ENCODE results near the gene SERPINB8. TPM values are rescaled to one million over a fixed set of nuclear protein-coding genes. Genes with fewer than 3 reads are reported as not detected.

SERPINB8 gene
- total RNA-seq, 4 donors from 2014 or later = 49.0 to 100 (median 73.8) TPM

GRCh38 chr18:63951302-63951705 is 18.6 kb upstream of the SERPINB8 start:
- TF ChIP-seq POLR2A (IDR thresholded peaks at IDR 0.05) (no peak), CTCF (IDR thresholded peaks at IDR 0.05) (no peak)
- intact Hi-C loops (cut with DNase I; ENCODE audit: low total_unique reads) = no loop called here
- H3K4me3 ChIP-seq (ENCODE audit: low read depth, poor library complexity, severe bottlenecking) = no peak overlapping the region
- WGBS, 2 donors = 67 to 74% methylated on average over 4 of the region's 4 CpGs
- no peak for DNase-seq (ENCODE audit: low spot score in 2 of 2)

DNA sequence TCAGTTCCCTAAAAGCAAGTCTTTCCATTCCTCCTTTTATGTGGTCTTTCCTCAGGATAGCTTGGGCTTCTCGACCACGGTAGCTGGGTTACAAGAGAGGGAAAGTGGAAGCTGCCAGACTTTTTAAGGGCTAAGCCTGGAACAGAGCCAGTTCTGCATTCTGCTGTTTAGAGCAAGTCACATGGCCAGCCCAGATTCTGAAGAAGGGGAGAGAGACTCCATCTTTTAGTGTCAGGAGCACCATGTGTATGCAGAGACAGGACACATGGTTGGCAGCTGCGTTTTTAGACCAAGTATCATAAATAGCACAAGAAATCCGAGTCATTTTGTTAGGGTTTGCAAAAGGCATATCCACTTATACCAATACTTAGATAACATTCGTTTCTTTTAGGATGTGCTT is 16.1 kb upstream of the SERPINB8 start:
- intact Hi-C loops (cut with DNase I; ENCODE audit: low total_unique reads) = no loop called here
- TF ChIP-seq CTCF (IDR thresholded peaks at IDR 0.05) (no peak), POLR2A (IDR thresholded peaks at IDR 0.05) (no peak)
- H3K4me3 ChIP-seq (ENCODE audit: low read depth, poor library complexity, severe bottlenecking) = no peak overlapping the region
- 69 to 73% methylated on average over 5 of the region's 5 CpGs for WGBS, 2 donors
- no peak for DNase-seq (ENCODE audit: low spot score in 2 of 2)

GRCh38 chr18:63956755-63957154 is 13.1 kb upstream of the SERPINB8 start:
- 45 to 54% methylated on average over 4 of the region's 4 CpGs for WGBS, 2 donors
- intact Hi-C loops (cut with DNase I; ENCODE audit: low total_unique reads) = no loop called here

GRCh38 chr18:63960891-63961290 is 9.0 kb upstream of the SERPINB8 start:
- TF ChIP-seq POLR2A (IDR thresholded peaks at IDR 0.05) (no peak), CTCF (IDR thresholded peaks at IDR 0.05) (no peak)

More at GRCh38 chr18:63956755-63957154, 13.1 kb upstream of the SERPINB8 start:
- no peak for DNase-seq (ENCODE audit: low spot score in 2 of 2)
- no peak overlapping the region for H3K4me3 ChIP-seq (ENCODE audit: low read depth, poor library complexity, severe bottlenecking)
- TF ChIP-seq POLR2A (IDR thresholded peaks at IDR 0.05) (no peak), CTCF (IDR thresholded peaks at IDR 0.05) (no peak)

DNA sequence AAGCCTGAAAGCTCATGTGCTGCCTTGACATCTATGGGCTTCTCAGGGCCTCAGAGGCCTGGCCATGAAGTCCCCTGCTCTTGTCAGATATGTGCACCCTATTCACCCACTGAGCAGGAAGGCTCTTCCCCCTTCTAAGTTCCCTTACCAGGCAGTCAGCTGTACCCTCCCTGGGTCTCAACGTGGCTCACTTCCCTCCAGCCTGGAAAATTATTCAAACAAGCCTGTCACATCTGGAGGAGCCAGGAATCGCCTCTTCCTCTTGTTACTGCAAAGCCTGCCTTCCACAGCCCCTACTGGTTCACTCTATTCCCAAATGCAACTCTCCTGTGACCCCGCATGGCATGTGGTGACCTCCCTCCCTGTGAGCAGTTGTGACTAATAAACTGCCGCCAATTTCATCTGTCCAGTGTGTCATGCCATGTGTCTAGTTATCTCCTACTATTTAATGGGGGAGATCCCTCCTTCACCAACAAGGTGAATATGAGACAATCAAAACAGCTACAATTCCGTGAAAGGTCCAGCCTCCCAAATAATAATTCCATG is 8.4 kb upstream of the SERPINB8 start:
- H3K4me3 ChIP-seq (ENCODE audit: low read depth, poor library complexity, severe bottlenecking) = no peak overlapping the region
- DNase-seq (ENCODE audit: low spot score in 2 of 2) = no peak
- 76 to 78% methylated on average over 5 of the region's 5 CpGs for WGBS, 2 donors
- TF ChIP-seq CTCF (IDR thresholded peaks at IDR 0.05) = no peak
- TF ChIP-seq POLR2A (IDR thresholded peaks at IDR 0.05) = no peak
- intact Hi-C loops (cut with DNase I; ENCODE audit: low total_unique reads) = no loop called here

More at GRCh38 chr18:63960891-63961290, 9.0 kb upstream of the SERPINB8 start:
- 38 to 68% methylated on average over 1 of the region's 1 CpG for WGBS, 2 donors
- intact Hi-C loops (cut with DNase I; ENCODE audit: low total_unique reads) = no loop called here
- no peak for DNase-seq (ENCODE audit: low spot score in 2 of 2)
- H3K4me3 ChIP-seq (ENCODE audit: low read depth, poor library complexity, severe bottlenecking) = no peak overlapping the region

DNA sequence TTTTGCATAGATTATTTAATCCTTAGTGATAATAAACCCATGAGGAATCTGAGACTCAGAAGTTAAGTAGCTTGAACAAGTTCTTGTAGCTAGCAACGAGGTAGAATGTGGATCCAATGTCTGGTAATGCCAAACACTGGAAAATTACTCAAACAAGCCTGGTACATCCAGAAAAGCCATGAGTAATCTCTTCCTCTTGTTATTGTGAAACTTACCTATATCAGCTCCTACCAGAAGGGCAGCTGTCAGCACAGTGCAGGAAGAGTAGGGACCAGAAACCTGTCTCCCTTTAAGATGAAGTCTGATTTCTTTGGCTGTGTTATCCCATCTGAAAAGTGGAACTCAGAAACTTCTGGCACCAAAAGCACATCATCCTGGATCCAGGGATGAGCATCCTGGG is 7.7 kb upstream of the SERPINB8 start:
- no peak overlapping the region for H3K4me3 ChIP-seq (ENCODE audit: low read depth, poor library complexity, severe bottlenecking)
- no peak for TF ChIP-seq POLR2A (IDR thresholded peaks at IDR 0.05)
- TF ChIP-seq CTCF (IDR thresholded peaks at IDR 0.05) = no peak
- intact Hi-C loops (cut with DNase I; ENCODE audit: low total_unique reads) = no loop called here
- no peak for DNase-seq (ENCODE audit: low spot score in 2 of 2)
- 27 to 28% methylated on average over 1 of the region's 1 CpG for WGBS, 2 donors
